NK-92 (cell line): ENCODE data around the gene ZNF567.
"Not testable (repeated sequence)": the region's sequence is repeated elsewhere in the genome, so short reads cannot be mapped to it uniquely, and the experiment has no call there.

ENCODE experiments used
- DNase-seq: peaks from one replicate; lab custom pipeline; 2025; ENCODE audit not compliant: unreplicated experiment; lab: John Stamatoyannopoulos, UW

Gene ZNF567

DNA sequence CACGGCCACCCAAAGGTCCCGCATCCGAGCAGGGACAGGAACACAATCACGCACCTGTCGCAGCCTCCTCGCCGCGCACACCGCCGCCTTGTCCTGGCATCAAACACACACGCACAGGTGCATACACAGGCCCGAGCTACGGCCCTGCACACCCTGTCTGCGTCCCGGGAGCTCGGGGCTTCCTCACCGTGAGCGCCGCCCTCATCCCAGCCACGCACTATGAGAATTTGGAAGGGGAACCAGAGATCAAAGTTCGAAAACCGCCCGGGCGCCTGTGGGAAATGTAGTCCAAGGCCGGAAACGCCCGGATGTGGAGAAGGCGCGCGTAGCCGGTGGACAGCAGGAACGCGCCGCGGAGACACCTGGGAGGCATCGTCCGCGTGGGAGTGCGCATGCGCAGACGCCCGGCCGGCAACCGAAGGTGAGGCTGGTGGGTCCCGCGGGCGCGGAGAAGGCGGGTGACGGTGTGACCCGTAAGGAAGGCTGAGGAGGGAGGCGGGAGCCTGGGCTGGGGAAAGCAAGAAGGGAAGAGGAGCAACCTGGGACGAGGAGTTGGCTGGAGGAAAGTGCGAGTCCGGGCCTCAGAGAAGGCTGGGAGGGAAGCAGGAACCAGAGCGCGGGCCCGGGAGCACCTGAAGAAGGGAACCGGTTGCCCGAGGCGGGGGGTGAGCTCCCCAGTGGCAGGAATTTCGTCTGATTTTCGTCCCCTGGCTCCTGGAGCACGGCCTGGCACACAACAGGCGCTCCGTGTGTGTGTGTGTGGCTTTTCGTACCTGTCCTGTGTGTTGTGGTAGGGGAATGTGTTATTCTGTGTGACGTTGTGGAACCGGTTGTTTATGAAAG is at the start of gene ZNF567:
Gene ZNF567, plus strand, starts transcription at position 399 of the 843 bp plus-strand sequence. CDS start 7,256 bp downstream, outside the sequence.
- DNase-seq: peak; percentile 67

- DNase-seq: no peak
These were observed 48.4 kb upstream of the ZNF567 start for GRCh38 chr19:36638862-36639510.

GRCh38 chr19:36646746-36647145 is 40.7 kb upstream of the ZNF567 start:
- no peak for DNase-seq

- DNase-seq: no peak
These were observed 34.5 kb upstream of the ZNF567 start for GRCh38 chr19:36652958-36653357.

DNA sequence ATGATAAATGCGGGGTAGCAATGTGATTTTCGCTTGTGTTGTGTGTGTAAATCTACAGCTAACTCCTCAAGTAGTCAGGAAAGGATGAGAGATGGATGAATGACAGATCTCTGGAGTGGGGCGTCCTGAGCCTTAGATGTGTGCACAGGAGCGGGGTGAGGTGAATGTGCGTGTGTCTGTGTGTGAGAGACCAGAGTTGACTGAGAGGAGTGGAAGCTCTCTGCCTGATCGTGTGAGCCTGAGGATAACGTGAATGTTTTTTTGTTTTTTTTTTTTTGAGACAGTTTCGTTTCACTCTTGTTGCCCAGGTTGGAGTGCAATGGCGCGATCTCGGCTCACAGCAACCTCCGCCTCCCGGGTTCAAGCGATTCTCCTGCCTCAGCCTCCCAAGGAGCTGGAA is 21.6 kb upstream of the ZNF567 start:
- no peak for DNase-seq

DNA sequence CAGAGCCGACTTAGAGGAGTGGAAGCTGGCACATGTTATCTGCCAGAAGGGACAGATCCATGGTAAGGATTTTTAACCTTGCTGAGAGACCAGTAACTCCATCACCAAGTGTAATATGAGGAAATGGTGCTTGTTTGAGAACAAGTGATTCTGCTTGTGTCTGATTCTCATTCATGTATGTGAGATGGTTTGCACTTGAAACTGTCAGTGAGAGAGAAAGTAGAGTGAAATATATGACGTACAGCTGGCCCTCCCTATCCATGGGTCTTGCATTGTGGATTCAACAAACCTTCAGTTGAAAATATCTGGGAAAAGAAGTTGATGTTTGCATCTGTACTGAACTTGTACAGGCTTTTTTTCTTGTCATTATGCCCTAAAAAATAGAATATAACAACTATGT is 18.8 kb upstream of the ZNF567 start:
- DNase-seq: no peak

DNA sequence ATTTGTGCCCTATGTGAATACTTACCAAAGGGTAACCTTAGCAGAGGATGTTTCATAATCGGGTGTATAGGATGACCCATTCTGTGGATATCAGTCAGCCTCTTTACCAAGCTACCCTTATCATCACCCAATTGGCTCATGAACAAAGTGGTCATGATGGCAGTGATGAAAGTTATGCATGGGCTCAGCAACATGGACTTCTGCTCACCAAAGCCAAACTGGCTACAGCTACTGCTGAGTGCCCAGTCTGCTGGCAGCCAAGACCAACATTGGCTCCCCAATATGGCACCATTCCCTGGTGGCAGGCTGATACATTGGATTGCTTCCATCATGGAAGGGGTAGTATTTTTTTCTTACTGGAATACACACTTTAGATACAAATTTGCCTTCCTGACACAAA is 15.0 kb upstream of the ZNF567 start:
- DNase-seq: no peak

DNA sequence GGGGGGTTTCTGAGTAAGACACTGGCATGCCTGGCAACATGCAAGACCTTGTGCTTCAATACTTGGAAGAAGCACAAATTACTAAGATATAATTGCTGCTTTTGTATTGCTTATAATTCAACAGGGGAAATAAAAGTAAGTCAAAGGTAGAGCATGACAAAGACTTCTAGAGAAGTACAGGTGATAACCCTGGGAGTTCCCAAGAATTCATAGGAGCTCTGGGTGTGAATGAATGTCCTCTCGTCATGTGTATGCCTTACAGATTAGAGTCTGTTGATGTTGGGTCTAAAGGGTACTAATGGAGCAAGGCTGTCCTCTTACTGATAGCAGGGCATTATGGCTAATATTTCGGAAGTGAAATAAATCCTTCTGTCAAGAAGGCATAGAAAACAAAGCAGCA is 13.2 kb upstream of the ZNF567 start:
- DNase-seq: no peak

DNA sequence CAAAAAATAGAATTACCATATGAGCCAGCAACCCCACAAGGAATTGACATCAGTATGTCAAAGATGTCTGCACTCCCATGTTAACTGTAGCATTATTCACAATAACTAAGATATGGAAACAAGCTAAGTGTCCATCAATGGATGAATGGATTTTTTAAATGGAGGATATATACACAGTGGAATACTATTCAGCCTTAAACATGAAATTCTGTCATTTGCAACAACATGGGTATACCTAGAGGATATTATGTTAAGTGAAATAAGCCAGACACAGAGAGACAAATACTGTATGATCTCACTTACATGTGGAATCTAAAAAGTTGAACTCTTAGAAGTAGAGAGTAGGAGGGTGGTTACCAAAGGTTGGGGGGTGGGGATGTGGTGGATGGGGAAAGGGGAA is 8.0 kb upstream of the ZNF567 start:
- DNase-seq: no peak

DNA sequence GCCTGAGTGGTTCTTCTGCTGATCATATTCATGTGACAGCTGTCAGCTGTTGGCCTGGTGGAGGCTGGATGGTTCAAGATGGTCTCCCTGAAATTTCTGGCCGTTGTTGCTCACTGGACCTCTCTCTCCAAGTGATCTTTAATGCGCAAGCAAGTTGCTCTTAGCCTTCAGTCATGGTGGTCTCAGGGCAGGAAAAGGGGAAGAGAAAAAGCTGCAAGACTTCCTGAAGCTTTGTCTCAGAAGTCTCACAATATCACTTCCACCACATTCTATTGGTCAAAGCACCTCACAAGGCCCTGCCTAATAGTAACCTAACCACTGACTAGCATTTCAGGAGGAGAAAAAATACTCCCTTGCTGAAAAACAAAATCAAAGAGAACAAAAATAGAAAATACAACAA is 1.6 kb upstream of the ZNF567 start:
- no peak for DNase-seq

DNA sequence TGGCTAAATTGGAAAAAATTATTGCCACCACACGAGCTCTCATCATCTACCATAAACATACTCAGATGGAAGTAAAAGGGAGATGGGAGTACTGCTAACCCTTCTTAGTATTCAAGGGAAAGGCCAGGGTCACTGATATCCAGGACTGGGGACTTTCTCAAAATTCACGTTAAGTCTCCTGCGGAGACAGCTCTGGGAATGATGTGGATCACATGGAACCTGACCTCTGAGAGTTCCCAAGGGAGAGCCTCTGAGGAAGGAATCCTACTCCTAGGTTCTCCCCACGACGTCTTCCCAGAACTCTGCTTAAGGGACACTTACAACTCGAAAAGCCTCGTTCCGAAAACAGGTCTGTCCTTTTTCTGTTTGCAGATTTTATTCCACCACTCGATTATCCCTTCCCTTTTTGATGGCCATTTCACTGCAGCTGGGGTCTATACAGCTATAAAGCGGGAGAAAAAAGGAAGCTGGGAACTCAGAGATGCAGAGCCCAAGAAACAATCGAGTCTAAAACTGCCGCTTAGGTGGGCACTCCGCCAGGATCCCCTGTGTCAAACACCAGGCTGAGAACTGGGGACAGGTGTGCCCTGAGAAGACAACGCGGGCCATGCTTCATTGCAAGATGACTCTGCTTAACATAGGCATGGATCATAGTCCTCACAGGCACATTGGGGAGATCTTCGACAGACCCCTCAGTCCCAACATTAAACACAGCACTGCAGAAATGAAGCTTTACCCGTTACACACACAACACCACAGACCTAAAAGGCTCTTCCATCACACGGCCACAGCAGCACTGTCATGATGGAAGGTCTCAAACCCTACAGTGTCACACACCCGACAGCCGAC is 823 bp upstream of the ZNF567 start:
- no peak for DNase-seq

GRCh38 chr19:36688058-36688457 is 646 bp downstream of the ZNF567 start:
- no peak for DNase-seq

DNA sequence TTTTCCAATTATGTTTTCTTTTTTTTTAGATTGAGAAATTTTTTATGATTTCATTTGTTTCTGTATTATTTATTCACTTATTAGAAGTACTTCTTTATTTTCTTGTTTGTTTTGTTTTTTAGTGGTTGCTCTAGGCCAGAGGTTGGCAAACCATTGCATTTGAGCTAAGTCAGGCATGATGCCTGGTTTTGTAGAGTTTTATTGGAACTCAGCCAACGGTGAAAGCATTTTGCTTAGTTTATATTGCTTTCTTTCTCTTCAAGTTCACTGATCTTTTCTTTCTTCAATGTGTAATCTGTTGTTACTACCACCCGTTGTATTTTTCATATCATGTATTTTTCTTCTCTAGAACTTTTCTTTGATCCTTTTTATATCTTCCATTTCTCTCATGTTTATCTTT is 19.7 kb downstream of the ZNF567 start:
- DNase-seq: no peak

- DNase-seq: no peak
These were observed 22.0 kb downstream of the ZNF567 start for GRCh38 chr19:36709423-36709822.

- no peak for DNase-seq
These were observed 32.5 kb downstream of the ZNF567 start for GRCh38 chr19:36719687-36720556.

DNA sequence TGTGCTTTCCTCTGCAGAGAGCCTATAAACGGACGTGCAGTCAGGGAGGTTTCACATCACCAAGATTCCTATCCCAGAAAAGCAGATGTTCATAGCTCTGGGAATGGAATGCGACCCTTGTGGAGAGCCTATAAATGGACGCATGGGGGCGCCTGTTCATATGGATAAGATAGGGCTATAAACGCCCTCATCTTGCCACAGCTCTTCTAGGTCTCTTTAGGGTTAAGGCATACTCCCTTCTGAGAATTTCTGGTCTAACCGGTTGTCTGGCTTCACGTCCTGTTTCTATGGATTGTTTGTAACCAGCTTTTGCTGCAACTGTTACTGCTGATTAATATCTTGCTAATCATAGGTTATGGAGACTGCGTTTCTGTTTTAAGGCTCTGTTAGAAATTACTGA is 48.8 kb downstream of the ZNF567 start:
- not testable (repeated sequence) for DNase-seq

DNA sequence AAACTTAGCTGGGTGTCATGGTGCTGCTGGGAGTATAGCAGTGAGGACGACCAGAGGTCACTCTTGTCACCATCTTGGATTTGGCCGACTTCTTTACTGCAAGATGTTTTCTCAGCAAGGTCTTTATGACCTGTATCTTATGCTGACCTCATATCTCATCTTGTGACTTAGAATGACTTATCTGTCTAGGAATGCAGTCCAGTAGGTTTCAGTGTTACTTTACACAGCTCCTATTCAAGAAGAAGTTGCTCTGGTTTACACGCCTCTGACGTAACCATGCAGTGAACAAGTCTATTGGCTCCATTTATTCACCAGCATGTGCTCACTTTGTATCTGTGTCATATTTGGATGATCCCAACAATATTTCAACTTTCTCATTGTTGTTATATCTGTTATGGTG is 58.5 kb downstream of the ZNF567 start:
- no peak for DNase-seq

DNA sequence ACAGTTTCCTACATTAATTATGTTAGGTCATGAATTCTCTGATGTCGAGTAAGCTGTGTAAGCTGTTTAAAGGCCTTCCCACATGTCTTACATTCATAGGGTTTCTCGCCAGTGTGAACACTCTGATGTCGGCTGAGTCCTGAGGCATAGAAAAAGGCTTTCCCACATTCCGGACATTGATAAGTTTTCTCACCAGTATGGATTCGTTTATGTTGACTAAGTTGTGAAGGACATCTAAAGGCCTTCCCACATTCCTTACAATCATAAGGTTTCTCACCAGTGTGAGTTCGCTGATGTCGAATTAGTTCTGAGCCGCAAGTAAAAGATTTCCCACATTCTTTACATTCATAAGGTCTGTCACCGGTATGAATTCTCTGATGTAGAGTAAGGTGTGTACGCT is 60.3 kb downstream of the ZNF567 start:
- DNase-seq: no peak

DNA sequence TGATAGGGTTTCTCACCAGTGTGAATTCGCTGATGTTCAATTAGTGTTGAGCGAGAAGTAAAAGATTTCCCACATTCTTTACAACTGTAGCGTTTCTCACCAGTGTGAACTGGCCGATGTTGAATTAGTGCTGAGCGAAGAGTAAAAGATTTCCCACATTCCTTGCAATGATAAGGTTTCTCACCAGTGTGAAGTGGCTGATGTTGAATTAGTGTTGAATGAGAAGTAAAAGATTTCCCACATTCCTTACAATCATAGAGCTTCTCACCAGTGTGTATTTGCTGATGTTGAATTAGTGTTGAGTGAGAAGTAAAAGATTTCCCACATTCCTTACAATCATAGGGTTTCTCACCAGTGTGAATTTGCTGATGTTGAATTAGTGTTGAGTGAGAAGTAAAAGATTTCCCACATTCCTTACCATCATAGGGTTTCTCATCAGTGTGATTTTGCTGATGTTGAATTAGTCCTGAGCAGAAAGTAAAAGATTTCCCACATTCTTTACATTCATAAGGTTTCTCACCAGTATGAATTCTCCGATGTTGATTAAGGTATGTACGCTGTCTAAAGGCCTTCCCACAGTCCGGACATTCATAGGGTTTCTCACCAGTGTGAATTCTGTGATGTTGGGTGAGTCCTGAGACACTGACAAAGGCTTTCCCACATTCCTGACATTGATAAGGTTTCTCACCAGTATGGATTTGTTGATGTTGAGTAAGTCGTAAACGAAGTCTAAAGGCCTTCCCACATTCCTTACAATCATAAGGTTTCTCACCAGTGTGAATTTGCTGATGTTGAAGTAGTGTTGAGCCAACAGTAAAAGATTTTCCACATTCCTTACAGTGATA is 61.2 kb downstream of the ZNF567 start:
- no peak for DNase-seq

DNA sequence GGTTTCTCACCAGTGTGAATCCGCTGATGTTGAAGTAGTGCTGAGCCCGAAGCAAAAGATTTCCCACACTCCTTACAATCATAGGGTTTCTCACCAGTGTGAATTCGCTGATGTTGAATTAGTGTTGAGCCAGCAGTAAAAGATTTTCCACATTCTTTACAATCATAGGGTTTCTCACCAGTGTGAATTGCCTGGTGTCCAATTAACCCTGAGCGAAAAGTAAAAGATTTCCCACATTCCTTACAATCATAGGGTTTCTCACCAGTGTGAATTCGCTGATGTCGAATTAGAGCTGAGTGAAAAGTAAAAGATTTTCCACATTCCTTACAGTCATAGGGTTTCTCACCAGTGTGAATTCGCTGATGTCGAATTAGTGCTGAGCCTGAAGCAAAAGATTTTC is 62.2 kb downstream of the ZNF567 start:
- DNase-seq: not testable (repeated sequence)
